ENCODE results near the gene FGF12. TPM values are rescaled to one million over a fixed set of nuclear protein-coding genes. Genes with fewer than 3 reads are reported as not detected.

FGF12 gene
- total RNA-seq, 2 donors from 2014 or later: 0.25 to 0.48 TPM

- DNase-seq: no peak
- intact Hi-C loops (cut with DNase I): no loop called here
- TF ChIP-seq CTCF (IDR thresholded peaks at IDR 0.05): no peak
- Histone ChIP-seq H3K27ac (no peak overlapping the region), H3K9ac (ENCODE audit: low read depth in 2 of 2, low read length in 2 of 2) (no peak overlapping the region), H3K4me1 (no peaks in the 10 kb centered on the region), H3K9me3 (no peaks in the 10 kb centered on the region), H3K36me3 (no peaks in the 10 kb centered on the region), H3K27me3 (no peaks in the 10 kb centered on the region), H3K4me3 (no peak overlapping the region)
Measured at GRCh38 chr3:192354687-192355086, 372.7 kb downstream of the FGF12 start.

DNA sequence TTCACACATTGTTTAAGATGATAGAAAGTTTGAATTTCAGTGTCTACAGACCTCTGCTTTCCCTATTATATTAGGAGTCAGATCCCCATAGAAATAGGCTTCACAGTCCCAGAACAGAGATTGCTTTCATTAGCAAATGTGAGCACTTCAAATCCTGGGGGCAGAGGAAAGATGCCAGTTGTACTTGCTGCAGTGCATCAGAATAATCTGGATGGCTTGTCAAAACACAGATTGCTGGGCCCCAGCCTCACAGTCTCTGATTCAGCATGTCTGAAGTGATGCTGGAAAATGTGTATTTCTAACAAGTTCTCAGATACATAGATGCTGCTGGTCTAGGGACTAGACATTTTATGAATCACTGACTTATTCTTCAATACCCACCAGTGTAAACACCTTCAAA is 375.2 kb downstream of the FGF12 start:
- no peak for TF ChIP-seq CTCF (IDR thresholded peaks at IDR 0.05)

DNA sequence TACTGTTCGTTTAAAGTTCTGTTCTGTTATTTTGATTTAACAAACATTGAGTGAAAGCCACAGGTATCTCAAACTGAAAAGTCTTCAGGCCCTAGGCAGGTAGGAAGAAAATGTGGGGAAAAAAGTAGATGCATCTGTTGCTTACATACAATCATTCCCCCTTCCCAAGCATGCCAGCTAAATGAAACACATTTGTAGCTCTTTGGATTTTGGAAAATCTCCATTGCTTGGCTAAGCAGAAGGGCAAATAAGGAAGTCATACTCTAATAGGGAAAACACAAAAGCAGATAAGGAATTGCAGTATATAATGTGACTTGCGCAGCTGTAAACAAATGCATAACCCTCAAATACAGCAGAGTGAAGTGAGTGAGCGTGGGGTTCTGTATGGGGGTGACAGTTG is 375.9 kb downstream of the FGF12 start:
- no peaks in the 10 kb centered on the region for H3K36me3 ChIP-seq
- no peaks in the 10 kb centered on the region for H3K9me3 ChIP-seq
- H3K27ac ChIP-seq: no peak overlapping the region
- TF ChIP-seq CTCF (IDR thresholded peaks at IDR 0.05): no peak
- H3K27me3 ChIP-seq: no peaks in the 10 kb centered on the region
- H3K4me3 ChIP-seq: no peak overlapping the region
- DNase-seq: no peak
- H3K9ac ChIP-seq (ENCODE audit: low read depth in 2 of 2, low read length in 2 of 2): no peak overlapping the region
- intact Hi-C loops (cut with DNase I): no loop called here
- no peaks in the 10 kb centered on the region for H3K4me1 ChIP-seq

More for the DNA sequence above, 375.2 kb downstream of the FGF12 start:
- DNase-seq: no peak
- Histone ChIP-seq H3K9ac (ENCODE audit: low read depth in 2 of 2, low read length in 2 of 2) (no peak overlapping the region), H3K4me3 (no peak overlapping the region), H3K9me3 (no peaks in the 10 kb centered on the region), H3K27me3 (no peaks in the 10 kb centered on the region), H3K4me1 (no peaks in the 10 kb centered on the region), H3K36me3 (no peaks in the 10 kb centered on the region), H3K27ac (no peak overlapping the region)
- intact Hi-C loops (cut with DNase I): no loop called here

DNA sequence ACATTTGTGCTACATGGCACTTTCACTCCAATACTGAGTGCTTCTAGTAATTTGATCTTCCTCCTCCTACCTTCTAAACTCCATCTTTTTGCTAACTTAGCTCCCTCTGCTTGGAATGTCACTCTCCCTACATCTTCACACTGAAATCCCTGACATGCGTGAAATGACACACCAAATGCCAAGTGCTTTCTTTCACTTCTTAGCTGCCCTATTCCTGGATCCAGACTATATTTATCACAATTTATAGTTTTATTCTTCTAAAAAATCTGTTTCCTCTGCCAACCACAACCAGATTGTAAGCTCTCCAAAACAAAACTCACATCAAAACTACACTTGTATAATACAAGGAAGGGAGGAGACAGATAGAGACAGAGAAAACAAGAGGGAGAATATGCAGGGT is 387.3 kb downstream of the FGF12 start:
- intact Hi-C loops (cut with DNase I): no loop called here

DNA sequence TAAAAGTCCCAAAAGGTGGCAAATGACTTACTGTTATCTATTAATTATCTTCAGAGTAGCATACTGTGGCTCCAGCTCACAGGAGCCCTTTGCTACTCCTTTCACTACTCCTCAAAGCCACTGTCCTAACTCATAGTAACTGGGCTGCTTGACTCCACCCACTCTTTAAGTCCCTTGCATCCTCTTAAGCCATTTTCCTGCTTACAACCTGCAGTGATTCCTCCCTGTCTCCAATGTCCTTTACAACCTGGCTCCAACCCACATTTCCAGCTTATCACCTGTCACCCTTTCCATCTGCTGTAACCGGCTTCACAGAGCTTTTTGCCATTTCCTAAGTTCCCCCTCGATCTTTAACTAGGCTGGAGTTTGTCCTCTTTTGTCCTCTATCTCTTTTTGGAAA is 388.1 kb downstream of the FGF12 start:
- intact Hi-C loops (cut with DNase I): no loop called here
- no peaks in the 10 kb centered on the region for H3K36me3 ChIP-seq
- no peak for DNase-seq
- no peak for TF ChIP-seq CTCF (IDR thresholded peaks at IDR 0.05)
- H3K27ac ChIP-seq: no peak overlapping the region
- no peaks in the 10 kb centered on the region for H3K27me3 ChIP-seq
- no peaks in the 10 kb centered on the region for H3K9me3 ChIP-seq
- H3K4me3 ChIP-seq: no peak overlapping the region
- H3K9ac ChIP-seq (ENCODE audit: low read depth in 2 of 2, low read length in 2 of 2): no peak overlapping the region
- no peaks in the 10 kb centered on the region for H3K4me1 ChIP-seq

More for the DNA sequence above, 387.3 kb downstream of the FGF12 start:
- no peaks in the 10 kb centered on the region for H3K9me3 ChIP-seq
- TF ChIP-seq CTCF (IDR thresholded peaks at IDR 0.05): no peak
- DNase-seq: no peak
- H3K36me3 ChIP-seq: no peaks in the 10 kb centered on the region
- no peak overlapping the region for H3K4me3 ChIP-seq
- no peaks in the 10 kb centered on the region for H3K27me3 ChIP-seq
- H3K4me1 ChIP-seq: no peaks in the 10 kb centered on the region
- no peak overlapping the region for H3K27ac ChIP-seq
- H3K9ac ChIP-seq (ENCODE audit: low read depth in 2 of 2, low read length in 2 of 2): no peak overlapping the region

DNA sequence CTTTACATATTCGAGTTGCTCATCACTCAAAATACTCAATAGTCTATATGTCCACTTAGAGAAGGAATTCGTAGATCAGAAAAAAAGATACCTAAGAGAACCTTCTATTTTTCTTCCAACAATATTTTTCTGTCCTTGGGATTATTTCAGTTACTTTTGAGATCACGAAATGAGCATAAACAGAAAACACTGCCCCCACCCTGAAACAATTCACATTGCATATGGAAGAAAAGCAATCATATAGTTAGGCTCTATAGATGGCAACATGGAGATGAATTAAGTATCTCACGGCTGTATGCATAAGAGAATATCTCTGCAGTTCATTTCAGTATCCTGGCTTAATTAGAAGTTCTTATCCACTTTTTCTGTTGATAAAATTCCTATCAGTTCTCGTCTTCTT is 391.1 kb downstream of the FGF12 start:
- Histone ChIP-seq H3K4me3 (no peak overlapping the region), H3K4me1 (no peaks in the 10 kb centered on the region), H3K27ac (no peak overlapping the region), H3K36me3 (no peaks in the 10 kb centered on the region), H3K9me3 (no peaks in the 10 kb centered on the region), H3K9ac (ENCODE audit: low read depth in 2 of 2, low read length in 2 of 2) (no peak overlapping the region), H3K27me3 (no peaks in the 10 kb centered on the region)
- TF ChIP-seq CTCF (IDR thresholded peaks at IDR 0.05): no peak
- DNase-seq: no peak
- intact Hi-C loops (cut with DNase I): no loop called here
